ENCODE results near the gene MAP3K15. TPM values are rescaled to one million over a fixed set of nuclear protein-coding genes. Genes with fewer than 3 reads are reported as not detected.
A peak's percentile ranks its signal among the peaks of the same experiment; 100 is the strongest.

Gene MAP3K15
- total RNA-seq, 1 donor from 2014 or later: 2.9 TPM

GRCh38 chrX:19392078-19392477, 123.2 kb downstream of the MAP3K15 start:
- Mint-ChIP-seq H3K4me1 (ENCODE audit: unreplicated experiment) (no peaks in the 10 kb centered on the region), H3K4me3 (no peak overlapping the region), H3K9me3 (no peaks in the 10 kb centered on the region), H3K36me3 (no peaks in the 10 kb centered on the region), H3K27ac (no peak overlapping the region), H3K27me3 (no peaks in the 10 kb centered on the region)
- no peak for TF ChIP-seq CTCF (conservative IDR thresholded peaks at IDR 0.05)
- DNase-seq (ENCODE audit: extremely low spot score, unreplicated experiment): no peak

DNA sequence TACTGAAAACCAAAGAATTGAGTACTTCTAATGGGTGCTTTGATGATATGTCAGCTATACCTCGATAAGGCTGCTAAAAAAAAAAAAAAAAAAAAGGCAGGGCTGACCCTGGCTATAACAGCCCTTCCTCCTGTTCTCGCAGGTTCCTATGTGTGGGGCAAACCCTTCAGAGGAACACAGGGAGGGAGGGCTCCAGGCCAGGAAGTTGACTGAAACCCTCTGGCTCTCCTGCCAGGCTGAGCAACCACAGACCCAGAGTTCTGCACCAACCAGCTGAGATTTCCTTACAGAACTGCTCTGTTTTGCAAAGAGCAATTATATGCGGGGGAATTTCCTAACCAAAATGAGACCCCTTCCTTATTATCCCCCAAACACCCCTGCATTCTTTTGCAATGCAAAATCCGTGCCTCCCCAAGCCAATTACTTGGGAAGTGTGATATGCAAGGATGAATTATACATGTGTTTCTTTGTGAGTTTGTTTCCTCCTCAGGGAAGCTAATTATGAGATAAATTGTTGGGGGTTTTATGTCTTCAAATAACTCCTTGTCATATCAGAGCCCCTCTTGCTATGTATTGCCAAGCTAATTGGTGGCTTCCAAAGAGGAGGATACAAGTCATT, 126.0 kb downstream of the MAP3K15 start:
- Mint-ChIP-seq H3K4me3 (no peak overlapping the region), H3K36me3 (no peaks in the 10 kb centered on the region), H3K27me3 (no peaks in the 10 kb centered on the region), H3K9me3 (no peaks in the 10 kb centered on the region), H3K27ac (no peak overlapping the region), H3K4me1 (ENCODE audit: unreplicated experiment) (no peaks in the 10 kb centered on the region)
- peak; percentile 16 for DNase-seq (ENCODE audit: extremely low spot score, unreplicated experiment)
- TF ChIP-seq CTCF (conservative IDR thresholded peaks at IDR 0.05): no peak

DNA sequence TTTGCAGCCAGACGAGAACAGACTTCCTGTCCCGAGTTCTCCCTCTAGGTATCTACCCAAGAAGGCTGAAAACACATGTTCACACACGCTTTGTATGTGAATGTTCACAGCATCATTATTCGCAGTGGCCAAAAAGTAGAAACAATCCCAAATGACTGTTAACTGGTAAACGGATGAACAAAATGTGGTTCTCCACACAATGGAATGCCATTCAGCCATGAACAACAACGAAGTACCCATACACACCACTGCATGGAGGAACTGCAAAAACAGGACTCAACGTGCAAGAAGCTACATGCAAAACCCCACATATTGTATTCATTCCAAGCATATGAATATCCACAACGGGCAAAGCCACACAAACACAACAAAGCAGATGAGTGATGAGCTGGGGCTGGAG, 126.6 kb downstream of the MAP3K15 start:
- Mint-ChIP-seq H3K27ac (no peak overlapping the region), H3K27me3 (peaks cover 3% of the 10 kb centered on the region), H3K4me1 (ENCODE audit: unreplicated experiment) (no peaks in the 10 kb centered on the region), H3K36me3 (no peaks in the 10 kb centered on the region), H3K4me3 (no peak overlapping the region), H3K9me3 (no peaks in the 10 kb centered on the region)
- DNase-seq (ENCODE audit: extremely low spot score, unreplicated experiment): peak; percentile 31
- TF ChIP-seq CTCF (conservative IDR thresholded peaks at IDR 0.05): no peak

- Mint-ChIP-seq H3K27me3 (peaks cover 3% of the 10 kb centered on the region), H3K36me3 (no peaks in the 10 kb centered on the region), H3K4me1 (ENCODE audit: unreplicated experiment) (no peaks in the 10 kb centered on the region), H3K9me3 (no peaks in the 10 kb centered on the region), H3K27ac (no peak overlapping the region), H3K4me3 (no peak overlapping the region)
- DNase-seq (ENCODE audit: extremely low spot score, unreplicated experiment): no peak
- TF ChIP-seq CTCF (conservative IDR thresholded peaks at IDR 0.05): no peak
Measured at GRCh38 chrX:19388064-19388679, 127.1 kb downstream of the MAP3K15 start.

- no peak for TF ChIP-seq CTCF (conservative IDR thresholded peaks at IDR 0.05)
- Mint-ChIP-seq H3K27ac (no peak overlapping the region), H3K4me1 (ENCODE audit: unreplicated experiment) (no peaks in the 10 kb centered on the region), H3K4me3 (no peak overlapping the region), H3K27me3 (peaks cover 3% of the 10 kb centered on the region), H3K36me3 (no peaks in the 10 kb centered on the region), H3K9me3 (no peaks in the 10 kb centered on the region)
- no peak for DNase-seq (ENCODE audit: extremely low spot score, unreplicated experiment)
Measured at GRCh38 chrX:19386679-19387078, 128.6 kb downstream of the MAP3K15 start.

All from type B pancreatic cell (in vitro differentiated cells).